Measurements from ENCODE around the gene PGS1.

PGS1 gene

GRCh38 chr17:78357177-78357586 lies 21.3 kb upstream of the PGS1 start:
- DNase-seq (ENCODE audit: extremely low read depth, low read depth), result no peak
- no peak for TF ChIP-seq CTCF (IDR thresholded peaks at IDR 0.05; ENCODE audit: low read depth, low read length)

GRCh38 chr17:78357672-78358537 lies 20.5 kb upstream of the PGS1 start:
- no peak for DNase-seq (ENCODE audit: extremely low read depth, low read depth)
- TF ChIP-seq CTCF (IDR thresholded peaks at IDR 0.05; ENCODE audit: low read depth, low read length), result no peak

GRCh38 chr17:78358538-78359320 lies 19.7 kb upstream of the PGS1 start:
- TF ChIP-seq CTCF (IDR thresholded peaks at IDR 0.05; ENCODE audit: low read depth, low read length), result no peak
- no peak for DNase-seq (ENCODE audit: extremely low read depth, low read depth)

- no peak for TF ChIP-seq CTCF (IDR thresholded peaks at IDR 0.05; ENCODE audit: low read depth, low read length)
- DNase-seq (ENCODE audit: extremely low read depth, low read depth), result no peak
These were observed 19.0 kb upstream of the PGS1 start for GRCh38 chr17:78359321-78359996.

GRCh38 chr17:78359997-78360370 lies 18.5 kb upstream of the PGS1 start, which contains the start of gene SOCS3:
Gene SOCS3, minus strand, starts transcription at chr17:78360077. Its CDS starts 982 bp downstream, at chr17:78359095.
- no peak for TF ChIP-seq CTCF (IDR thresholded peaks at IDR 0.05; ENCODE audit: low read depth, low read length)
- peak; percentile 96 for DNase-seq (ENCODE audit: extremely low read depth, low read depth)

- no peak for DNase-seq (ENCODE audit: extremely low read depth, low read depth)
- TF ChIP-seq CTCF (IDR thresholded peaks at IDR 0.05; ENCODE audit: low read depth, low read length), result peak; percentile 94
These were observed 17.9 kb upstream of the PGS1 start for GRCh38 chr17:78360371-78361224.

Data from AG09319 (cell line).